ENCODE measurements around the gene TGM1.
"Not testable (repeated sequence)": the region's sequence is repeated elsewhere in the genome, so short reads cannot be mapped to it uniquely, and the experiment has no call there.

Gene TGM1

GRCh38 chr14:24207104-24207551 lies 55.8 kb downstream of the TGM1 start:
- no peak for DNase-seq (ENCODE audit: low read depth in 2 of 2)

GRCh38 chr14:24206260-24207103 lies 56.5 kb downstream of the TGM1 start:
- no peak for DNase-seq (ENCODE audit: low read depth in 2 of 2)

GRCh38 chr14:24204163-24205146 lies 58.5 kb downstream of the TGM1 start:
- no peak for DNase-seq (ENCODE audit: low read depth in 2 of 2)

- not testable (repeated sequence) for DNase-seq (ENCODE audit: low read depth in 2 of 2)
Observed at GRCh38 chr14:24203249-24203886, 59.6 kb downstream of the TGM1 start.

- DNase-seq (ENCODE audit: low read depth in 2 of 2), result not testable (repeated sequence)
Observed at GRCh38 chr14:24202538-24202937, 60.4 kb downstream of the TGM1 start.
